GM21423 (cell line): ENCODE results near the gene SLC16A13.

Experiments
- ATAC-seq: cut with Tn5 transposase; IDR thresholded peaks from one replicate; pipeline ENCODE4 v1.9.1; 2021; ENCODE audit warnings: mild to moderate bottlenecking, moderate library complexity; ENCODE audit not compliant: unreplicated experiment

The SLC16A13 gene

GRCh38 chr17:7011415-7011814 is 24.4 kb upstream of the SLC16A13 start:
- no peak for ATAC-seq

- ATAC-seq = no peak
These were observed 23.9 kb upstream of the SLC16A13 start for GRCh38 chr17:7011942-7012254.

GRCh38 chr17:7014261-7014994 is 21.4 kb upstream of the SLC16A13 start:
- peak; percentile 74 for ATAC-seq

- peak; percentile 9 for ATAC-seq
These were observed 20.5 kb upstream of the SLC16A13 start for GRCh38 chr17:7014995-7015958.

- no peak for ATAC-seq
These were observed 19.4 kb upstream of the SLC16A13 start for GRCh38 chr17:7016418-7016817.

- no peak for ATAC-seq
These were observed 18.7 kb upstream of the SLC16A13 start for GRCh38 chr17:7016886-7017826.

- ATAC-seq = no peak
These were observed 18.0 kb upstream of the SLC16A13 start for GRCh38 chr17:7017827-7018200.

GRCh38 chr17:7018331-7018964 is 17.4 kb upstream of the SLC16A13 start:
- no peak for ATAC-seq

- no peak for ATAC-seq
These were observed 16.4 kb upstream of the SLC16A13 start for GRCh38 chr17:7019367-7019766.

GRCh38 chr17:7019839-7020519 is 15.8 kb upstream of the SLC16A13 start:
- ATAC-seq = no peak

- no peak for ATAC-seq
These were observed 14.7 kb upstream of the SLC16A13 start for GRCh38 chr17:7020894-7021664.

GRCh38 chr17:7021993-7022778 is 13.6 kb upstream of the SLC16A13 start:
- ATAC-seq = peak; percentile 60

GRCh38 chr17:7022781-7023571 is 12.8 kb upstream of the SLC16A13 start, which contains the start of gene BCL6B:
TSS of gene BCL6B (plus strand) at chr17:7023050. CDS start at chr17:7023672, 622 bp downstream.
- ATAC-seq = no peak

GRCh38 chr17:7023576-7024401 is 12.0 kb upstream of the SLC16A13 start:
- peak; percentile 46 for ATAC-seq

GRCh38 chr17:7024402-7024785 is 11.4 kb upstream of the SLC16A13 start:
- no peak for ATAC-seq

- ATAC-seq = no peak
These were observed 10.6 kb upstream of the SLC16A13 start for GRCh38 chr17:7025245-7025644.
